Omental fat pad (tissue), 4 donors: ENCODE results near the gene GJC3. TPM values are rescaled to one million over a fixed set of nuclear protein-coding genes. Genes with fewer than 3 reads are reported as not detected.
"Not testable (repeated sequence)": the region's sequence is repeated elsewhere in the genome, so short reads cannot be mapped to it uniquely, and the experiment has no call there.

Experiments
- ATAC-seq: fragments of 150-250 bp; one replicate; pipeline ENCODE4 v1.9.1; 2016; ENCODE audit warnings: mild to moderate bottlenecking, moderate library complexity; ENCODE audit not compliant: low FRiP score
- DNase-seq: peaks from one replicate; pipeline ENCODE4 v3.0.0-alpha.2; 2019; ENCODE audit warnings: low spot score
- small RNA-seq: library from RNA; depleted of rRNA; stranded (forward); fragments of <200 nt; gene quantifications from one replicate; pipeline ENCODE3, GENCODE V24; 2016
- total RNA-seq, 4 donors: library from RNA; depleted of rRNA; stranded (reverse); fragments of >200 nt; gene quantifications; one replicate each; pipeline ENCODE4 v1.1.0, GENCODE V29; 2016
- TF ChIP-seq, protein P1 (sequence below), 3 donors: fragments of 450-650 bp; IDR thresholded peaks; one replicate each; pipeline ENCODE4 v1.5.1; 2016 to 2017; ENCODE audit warnings: antibody characterized with exemption in 3 of 3, mild to moderate bottlenecking in 3 of 3, moderate library complexity in 2 of 3

Gene GJC3
- total RNA-seq, 4 donors from 2014 or later = 0.63 to 0.74 TPM; not detected in 2

DNA sequence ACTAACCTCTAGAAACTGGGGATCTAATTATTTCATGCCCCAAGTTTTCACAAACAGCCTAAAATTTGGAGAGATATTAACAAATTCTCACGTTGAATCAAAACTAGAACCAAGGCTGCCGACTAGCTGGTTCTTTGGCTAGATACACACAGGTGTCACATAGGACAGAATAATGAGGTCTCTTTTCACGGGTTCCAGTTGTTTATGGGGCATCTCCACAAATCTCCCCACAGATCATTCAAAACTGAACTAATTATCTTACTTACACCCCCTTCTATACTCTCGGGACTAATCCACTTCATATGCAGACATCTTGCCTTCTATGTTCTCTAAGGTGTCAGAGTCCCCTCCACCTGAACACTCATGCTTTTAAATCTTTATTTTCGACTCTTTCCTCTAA is 36.1 kb downstream of the GJC3 start:
- no peak for DNase-seq
- ATAC-seq = no peak
- TF ChIP-seq, protein P1, sequence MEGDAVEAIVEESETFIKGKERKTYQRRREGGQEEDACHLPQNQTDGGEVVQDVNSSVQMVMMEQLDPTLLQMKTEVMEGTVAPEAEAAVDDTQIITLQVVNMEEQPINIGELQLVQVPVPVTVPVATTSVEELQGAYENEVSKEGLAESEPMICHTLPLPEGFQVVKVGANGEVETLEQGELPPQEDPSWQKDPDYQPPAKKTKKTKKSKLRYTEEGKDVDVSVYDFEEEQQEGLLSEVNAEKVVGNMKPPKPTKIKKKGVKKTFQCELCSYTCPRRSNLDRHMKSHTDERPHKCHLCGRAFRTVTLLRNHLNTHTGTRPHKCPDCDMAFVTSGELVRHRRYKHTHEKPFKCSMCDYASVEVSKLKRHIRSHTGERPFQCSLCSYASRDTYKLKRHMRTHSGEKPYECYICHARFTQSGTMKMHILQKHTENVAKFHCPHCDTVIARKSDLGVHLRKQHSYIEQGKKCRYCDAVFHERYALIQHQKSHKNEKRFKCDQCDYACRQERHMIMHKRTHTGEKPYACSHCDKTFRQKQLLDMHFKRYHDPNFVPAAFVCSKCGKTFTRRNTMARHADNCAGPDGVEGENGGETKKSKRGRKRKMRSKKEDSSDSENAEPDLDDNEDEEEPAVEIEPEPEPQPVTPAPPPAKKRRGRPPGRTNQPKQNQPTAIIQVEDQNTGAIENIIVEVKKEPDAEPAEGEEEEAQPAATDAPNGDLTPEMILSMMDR (IDR thresholded peaks at IDR 0.05) = no peak

DNA sequence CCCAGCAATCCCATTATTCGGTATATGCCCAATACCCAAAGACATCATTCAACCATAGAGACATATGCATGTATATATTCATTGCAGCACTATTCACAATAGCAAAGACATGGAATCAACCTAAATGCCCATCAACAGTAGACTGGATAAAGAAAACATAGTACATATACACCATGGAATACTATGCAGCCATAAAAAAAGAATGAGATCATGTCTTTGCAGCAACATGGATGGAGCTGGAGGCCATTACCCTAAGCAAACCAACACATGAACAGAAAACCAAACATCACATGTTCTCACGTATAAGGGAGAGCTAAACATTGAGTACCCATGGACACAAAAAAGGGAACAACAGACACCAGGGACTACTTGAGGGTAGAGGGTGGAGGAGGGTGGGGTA is 39.1 kb downstream of the GJC3 start:
- ATAC-seq, DNase-seq: not testable (repeated sequence)

DNA sequence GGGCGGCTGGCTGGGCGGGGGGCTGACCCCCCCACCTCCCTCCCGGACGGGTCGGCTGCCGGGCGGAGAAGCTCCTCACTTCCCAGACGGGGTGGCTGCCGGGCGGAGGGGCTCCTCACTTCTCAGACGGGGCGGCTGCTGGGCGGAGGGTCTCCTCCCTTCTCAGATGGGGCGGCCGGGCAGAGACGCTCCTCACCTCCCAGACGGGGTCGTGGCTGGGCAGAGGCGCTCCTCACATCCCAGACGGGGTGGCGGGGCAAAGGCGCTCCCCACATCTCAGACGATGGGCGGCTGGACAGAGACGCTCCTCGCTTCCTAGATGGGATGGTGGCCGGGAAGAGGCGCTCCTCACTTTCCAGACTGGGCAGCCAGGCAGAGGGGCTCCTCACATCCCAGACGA is 41.1 kb downstream of the GJC3 start:
- DNase-seq, ATAC-seq: not testable (repeated sequence)

DNA sequence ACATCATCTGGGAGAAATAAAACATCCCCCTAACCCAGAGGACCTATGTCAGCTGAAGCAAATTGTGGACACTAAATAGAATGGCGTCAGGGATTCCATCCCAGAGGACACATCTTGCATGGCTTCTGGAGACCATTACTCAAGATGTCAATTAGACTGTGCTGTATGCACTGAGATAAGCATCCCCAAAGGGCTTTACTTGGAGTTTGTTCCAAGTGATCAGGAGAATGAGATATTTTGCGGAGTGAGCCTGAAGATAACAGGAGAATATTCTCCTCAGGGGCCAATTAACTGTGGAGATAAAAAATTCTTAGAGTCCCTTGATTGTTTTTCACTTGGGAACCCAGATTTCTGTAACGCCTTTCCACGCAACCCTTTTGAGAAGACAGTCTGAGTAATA is 48.0 kb downstream of the GJC3 start:
- ATAC-seq (no peak), DNase-seq (no peak)

DNA sequence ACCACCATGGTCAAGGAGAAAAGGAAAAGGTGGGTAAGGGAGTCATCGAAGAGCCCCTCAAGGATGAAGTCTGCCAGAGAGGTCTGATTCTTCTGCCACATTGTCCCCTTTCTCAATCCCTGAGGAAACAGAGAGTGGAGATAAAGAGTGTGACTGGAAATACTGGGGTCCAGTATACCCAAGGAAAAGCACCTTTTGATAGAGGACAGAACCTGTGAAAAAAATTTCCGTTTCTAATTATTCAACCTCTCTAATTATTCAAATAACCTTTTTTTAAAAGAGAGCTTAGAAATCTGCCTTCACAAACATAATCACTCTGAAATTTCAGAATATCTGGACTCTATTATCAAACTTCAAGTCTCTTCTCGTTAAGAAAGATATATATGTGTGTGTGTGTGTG is 52.5 kb downstream of the GJC3 start, which contains the start of gene OR2AE1:
Gene OR2AE1 (minus strand): TSS at position 101 of the 400 bp plus-strand sequence. CDS start 0 bp downstream, at position 101.
- ATAC-seq = no peak
- TF ChIP-seq, protein P1 (IDR thresholded peaks at IDR 0.05) = no peak
- no peak for DNase-seq

More for the DNA sequence above, 48.0 kb downstream of the GJC3 start:
- TF ChIP-seq, protein P1 (IDR thresholded peaks at IDR 0.05) = no peak

DNA sequence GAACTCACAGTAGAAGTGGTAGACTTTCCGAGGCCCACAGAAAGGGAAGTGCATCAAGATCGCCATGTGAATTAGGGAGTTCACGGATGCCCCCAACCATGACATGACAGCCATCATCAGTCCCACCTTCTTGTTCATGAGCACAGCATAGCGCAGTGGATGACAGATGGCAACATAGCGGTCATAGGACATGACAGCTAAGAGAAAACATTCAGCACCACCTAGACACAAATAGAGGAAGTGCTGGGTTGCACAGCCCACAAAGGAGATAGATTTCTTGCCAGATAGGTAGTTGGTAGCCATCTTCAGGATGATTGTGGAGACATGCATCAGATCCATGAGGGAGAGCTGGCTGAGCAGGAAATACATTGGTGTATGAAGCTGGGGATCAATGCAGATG is 52.9 kb downstream of the GJC3 start:
- ATAC-seq = no peak
- TF ChIP-seq, protein P1 (IDR thresholded peaks at IDR 0.05) = no peak
- no peak for DNase-seq

Small RNAs within 50 kb of the gene (small RNA-seq; reads per million reads assigned to genes)
- gene RF00019 (not detected), gene RF00561 (not detected)

Other genes starting within 250 kb of the GJC3 start
- 10 to 100 TPM in 2 of 4 donors, 1 to 10 TPM in 2; 6.2 to 92.0 (median 13.8) TPM for gene CYP3A5, start 249.6 kb downstream of the GJC3 start, total RNA-seq
- gene CYP3A7, start 194.4 kb downstream of the GJC3 start, total RNA-seq = 1 to 10 TPM in 1 of 4 donors, under 1 TPM in 2, not detected in 1; 0.56 to 2.8 (median 0.60) TPM
- 1 to 10 TPM in 1 of 4 donors, under 1 TPM in 1, not detected in 2; 0.60 to 1.8 TPM for gene CYP3A4, start 145.4 kb downstream of the GJC3 start, total RNA-seq
- gene CYP3A43, start 101.6 kb downstream of the GJC3 start, total RNA-seq = not detected
- 1 to 10 TPM in 1 of 4 donors, under 1 TPM in 1, not detected in 2; 0.72 to 1.2 TPM for gene OR2AE1, start 52.6 kb downstream of the GJC3 start, total RNA-seq
- 10 to 100 TPM; 28.8 to 45.2 (median 35.1) TPM for gene TRIM4, start 10.1 kb downstream of the GJC3 start, total RNA-seq
- 100 to 1,000 TPM in 1 of 4 donors, 10 to 100 TPM in 3; 70.9 to 155 (median 92.1) TPM for gene AZGP1, start 46.4 kb upstream of the GJC3 start, total RNA-seq
- gene ZKSCAN1, start 86.0 kb upstream of the GJC3 start, total RNA-seq = 10 to 100 TPM; 21.5 to 34.5 (median 28.0) TPM
- gene ZSCAN21, start 120.2 kb upstream of the GJC3 start, total RNA-seq = 10 to 100 TPM; 11.4 to 14.7 (median 12.4) TPM
- gene ZNF3, start 152.1 kb upstream of the GJC3 start, total RNA-seq = 10 to 100 TPM; 14.5 to 25.4 (median 17.9) TPM
- 10 to 100 TPM; 41.6 to 69.0 (median 50.0) TPM for gene COPS6, start 159.3 kb upstream of the GJC3 start, total RNA-seq
- 10 to 100 TPM; 17.6 to 42.7 (median 28.7) TPM for gene MCM7, start 171.8 kb upstream of the GJC3 start, total RNA-seq
- gene AP4M1, start 172.0 kb upstream of the GJC3 start, total RNA-seq = 10 to 100 TPM in 2 of 4 donors, 1 to 10 TPM in 2; 7.2 to 20.6 (median 9.8) TPM
- 10 to 100 TPM; 21.0 to 37.5 (median 30.3) TPM for gene TAF6, start 189.7 kb upstream of the GJC3 start, total RNA-seq
- 10 to 100 TPM in 2 of 4 donors, 1 to 10 TPM in 2; 5.8 to 18.6 (median 9.6) TPM for gene CNPY4, start 190.0 kb upstream of the GJC3 start, total RNA-seq
- gene MBLAC1, start 197.3 kb upstream of the GJC3 start, total RNA-seq = 1 to 10 TPM; 1.3 to 2.9 (median 1.7) TPM
- gene LAMTOR4, start 219.3 kb upstream of the GJC3 start, total RNA-seq = 100 to 1,000 TPM; 183 to 194 (median 184) TPM
- gene TRAPPC14, start 229.1 kb upstream of the GJC3 start, total RNA-seq = 10 to 100 TPM in 2 of 4 donors, 1 to 10 TPM in 2; 5.7 to 13.2 (median 10.6) TPM
- 1 to 10 TPM in 2 of 4 donors, under 1 TPM in 2; 0.75 to 2.2 (median 1.1) TPM for gene GAL3ST4, start 239.0 kb upstream of the GJC3 start, total RNA-seq
- gene GPC2, start 247.8 kb upstream of the GJC3 start, total RNA-seq = under 1 TPM in 1 of 4 donors, not detected in 3; 0.48 TPM
- gene STAG3, start 248.3 kb upstream of the GJC3 start, total RNA-seq = 1 to 10 TPM in 1 of 4 donors, under 1 TPM in 3; 0.28 to 1.7 (median 0.85) TPM